ENCODE measurements around the gene PPP2R2C. TPM values are rescaled to one million over a fixed set of nuclear protein-coding genes. Genes with fewer than 3 reads are reported as not detected.

Gene PPP2R2C
- polyA plus RNA-seq, result not detected

- Mint-ChIP-seq H3K4me3 (peak within 1 kb of the TSS in 2 of 4 donors; percentile 17 to 68), H3K27ac (no peak within 1 kb of the TSS), H3K36me3 (no peaks in the 10 kb centered on the region), H3K4me1 (peaks cover 0 to 2% (median 2%) of the 10 kb centered on the region in 3 donors), H3K27me3 (peaks cover 28% of the 10 kb centered on the region), H3K9me3 (peaks cover 0 to 7% (median 2%) of the 10 kb centered on the region in 3 donors)
Observed at GRCh38 chr4:6472387-6473263, at the start of gene PPP2R2C. PPP2R2C (minus strand) TSS chr4:6472614; CDS start chr4:6472229, 385 bp downstream.

GRCh38 chr4:6520978-6521377, 48.6 kb upstream of the PPP2R2C start:
- Mint-ChIP-seq H3K4me3 (no peak overlapping the region), H3K27me3 (peaks cover 8% of the 10 kb centered on the region), H3K36me3 (no peaks in the 10 kb centered on the region), H3K9me3 (peaks cover 0 to 3% (median 0%) of the 10 kb centered on the region in 3 donors), H3K4me1 (no peaks in the 10 kb centered on the region), H3K27ac (no peak overlapping the region)

GRCh38 chr4:6520051-6520636, 47.7 kb upstream of the PPP2R2C start:
- no peak overlapping the region for H3K4me3 Mint-ChIP-seq
- no peak overlapping the region for H3K27ac Mint-ChIP-seq
- H3K36me3 Mint-ChIP-seq, result no peaks in the 10 kb centered on the region
- no peaks in the 10 kb centered on the region for H3K4me1 Mint-ChIP-seq
- H3K9me3 Mint-ChIP-seq, result peaks cover 0 to 1% (median 0%) of the 10 kb centered on the region in 3 donors
- H3K27me3 Mint-ChIP-seq, result peaks cover 8% of the 10 kb centered on the region

- Mint-ChIP-seq H3K36me3 (no peaks in the 10 kb centered on the region), H3K9me3 (peaks cover 0 to 1% (median 0%) of the 10 kb centered on the region in 3 donors), H3K27me3 (peaks cover 8% of the 10 kb centered on the region), H3K4me3 (no peak overlapping the region), H3K27ac (no peak overlapping the region), H3K4me1 (no peaks in the 10 kb centered on the region)
Observed at GRCh38 chr4:6517171-6517570, 44.8 kb upstream of the PPP2R2C start.

- H3K27me3 Mint-ChIP-seq, result peaks cover 8% of the 10 kb centered on the region
- H3K27ac Mint-ChIP-seq, result no peak overlapping the region
- no peaks in the 10 kb centered on the region for H3K4me1 Mint-ChIP-seq
- H3K36me3 Mint-ChIP-seq, result no peaks in the 10 kb centered on the region
- peaks cover 0 to 1% (median 0%) of the 10 kb centered on the region in 3 donors for H3K9me3 Mint-ChIP-seq
- no peak overlapping the region for H3K4me3 Mint-ChIP-seq
Observed at GRCh38 chr4:6516762-6517161, 44.3 kb upstream of the PPP2R2C start.

GRCh38 chr4:6516281-6516680, 43.9 kb upstream of the PPP2R2C start:
- no peak overlapping the region for H3K27ac Mint-ChIP-seq
- no peaks in the 10 kb centered on the region for H3K36me3 Mint-ChIP-seq
- H3K9me3 Mint-ChIP-seq, result peaks cover 0 to 1% (median 0%) of the 10 kb centered on the region in 3 donors
- no peak overlapping the region for H3K4me3 Mint-ChIP-seq
- H3K27me3 Mint-ChIP-seq, result peaks cover 8% of the 10 kb centered on the region
- H3K4me1 Mint-ChIP-seq, result no peaks in the 10 kb centered on the region

GRCh38 chr4:6513678-6514077, 41.3 kb upstream of the PPP2R2C start:
- Mint-ChIP-seq H3K36me3 (no peaks in the 10 kb centered on the region), H3K9me3 (peaks cover 2 to 3% (median 3%) of the 10 kb centered on the region in 3 donors)

GRCh38 chr4:6509587-6509986, 37.2 kb upstream of the PPP2R2C start:
- H3K4me3 Mint-ChIP-seq, result no peak overlapping the region
- peaks cover 7 to 10% (median 9%) of the 10 kb centered on the region in 3 donors for H3K9me3 Mint-ChIP-seq
- no peak overlapping the region for H3K27ac Mint-ChIP-seq
- no peaks in the 10 kb centered on the region for H3K4me1 Mint-ChIP-seq
- no peaks in the 10 kb centered on the region for H3K27me3 Mint-ChIP-seq
- H3K36me3 Mint-ChIP-seq, result no peaks in the 10 kb centered on the region

More at GRCh38 chr4:6513678-6514077, 41.3 kb upstream of the PPP2R2C start:
- Mint-ChIP-seq H3K4me3 (no peak overlapping the region), H3K27me3 (peaks cover 7% of the 10 kb centered on the region), H3K4me1 (no peaks in the 10 kb centered on the region), H3K27ac (no peak overlapping the region)

GRCh38 chr4:6507345-6507744, 34.9 kb upstream of the PPP2R2C start:
- Mint-ChIP-seq H3K4me3 (no peak overlapping the region), H3K27ac (no peak overlapping the region), H3K4me1 (no peaks in the 10 kb centered on the region), H3K9me3 (peaks cover 13 to 17% (median 16%) of the 10 kb centered on the region in 3 donors), H3K36me3 (no peaks in the 10 kb centered on the region), H3K27me3 (no peaks in the 10 kb centered on the region)

GRCh38 chr4:6506616-6507140, 34.3 kb upstream of the PPP2R2C start:
- Mint-ChIP-seq H3K9me3 (peaks cover 13 to 17% (median 16%) of the 10 kb centered on the region in 3 donors), H3K27ac (no peak overlapping the region), H3K27me3 (no peaks in the 10 kb centered on the region), H3K4me3 (no peak overlapping the region), H3K36me3 (no peaks in the 10 kb centered on the region), H3K4me1 (no peaks in the 10 kb centered on the region)

GRCh38 chr4:6504900-6505496, 32.6 kb upstream of the PPP2R2C start:
- no peaks in the 10 kb centered on the region for H3K36me3 Mint-ChIP-seq
- H3K27ac Mint-ChIP-seq, result no peak overlapping the region
- H3K27me3 Mint-ChIP-seq, result peaks cover 4% of the 10 kb centered on the region
- peaks cover 11 to 14% (median 13%) of the 10 kb centered on the region in 3 donors for H3K9me3 Mint-ChIP-seq
- no peaks in the 10 kb centered on the region for H3K4me1 Mint-ChIP-seq
- no peak overlapping the region for H3K4me3 Mint-ChIP-seq

GRCh38 chr4:6502747-6503465, 30.5 kb upstream of the PPP2R2C start:
- Mint-ChIP-seq H3K27me3 (peaks cover 7% of the 10 kb centered on the region), H3K36me3 (no peaks in the 10 kb centered on the region), H3K27ac (peak overlapping the region in 1 of 3 donors; percentile 1), H3K4me3 (no peak overlapping the region), H3K9me3 (peaks cover 11 to 14% (median 13%) of the 10 kb centered on the region in 3 donors), H3K4me1 (no peaks in the 10 kb centered on the region)

GRCh38 chr4:6502147-6502546, 29.7 kb upstream of the PPP2R2C start:
- H3K4me3 Mint-ChIP-seq, result no peak overlapping the region
- no peaks in the 10 kb centered on the region for H3K36me3 Mint-ChIP-seq
- no peaks in the 10 kb centered on the region for H3K4me1 Mint-ChIP-seq

GRCh38 chr4:6501171-6501570, 28.8 kb upstream of the PPP2R2C start:
- H3K4me3 Mint-ChIP-seq, result no peak overlapping the region
- no peaks in the 10 kb centered on the region for H3K4me1 Mint-ChIP-seq
- peaks cover 11 to 12% (median 11%) of the 10 kb centered on the region in 3 donors for H3K9me3 Mint-ChIP-seq
- no peak overlapping the region for H3K27ac Mint-ChIP-seq
- peaks cover 7% of the 10 kb centered on the region for H3K27me3 Mint-ChIP-seq
- no peaks in the 10 kb centered on the region for H3K36me3 Mint-ChIP-seq

More at GRCh38 chr4:6502147-6502546, 29.7 kb upstream of the PPP2R2C start:
- peaks cover 11 to 14% (median 13%) of the 10 kb centered on the region in 3 donors for H3K9me3 Mint-ChIP-seq
- peaks cover 7% of the 10 kb centered on the region for H3K27me3 Mint-ChIP-seq
- H3K27ac Mint-ChIP-seq, result no peak overlapping the region

Data from IgD-negative memory B cell (primary cell).